Measurements from ENCODE around the gene SPSB1.

The SPSB1 gene

GRCh38 chr1:9410737-9411297 is 118.1 kb downstream of the SPSB1 start:
- H4K20me1 ChIP-seq: no peaks in the 10 kb centered on the region
- peak overlapping the region in 8 of 11 experiments; percentile 44 to 97 (median 84); a peak in 17 of 22 replicates for H3K4me2 ChIP-seq
- no peak overlapping the region for H3K4me3 ChIP-seq
- H3K4me1 ChIP-seq: peaks cover 29 to 68% (median 57%) of the 10 kb centered on the region in 10 experiments
- peak in 2 of 11 experiments; percentile 37 to 73; a peak in 3 of 22 replicates for TF ChIP-seq Cebpa-rat (IDR thresholded peaks at IDR 0.05)
- H3K36me3 ChIP-seq: no peaks in the 10 kb centered on the region
- H3K27ac ChIP-seq: peak overlapping the region in 1 of 11 experiments; percentile 27; a peak in 2 of 22 replicates
- H3K9ac ChIP-seq: no peak overlapping the region
- H3K9me3 ChIP-seq (replicated peaks in 1 of 11): no peaks in the 10 kb centered on the region
- H3K27me3 ChIP-seq: no peaks in the 10 kb centered on the region

DNA sequence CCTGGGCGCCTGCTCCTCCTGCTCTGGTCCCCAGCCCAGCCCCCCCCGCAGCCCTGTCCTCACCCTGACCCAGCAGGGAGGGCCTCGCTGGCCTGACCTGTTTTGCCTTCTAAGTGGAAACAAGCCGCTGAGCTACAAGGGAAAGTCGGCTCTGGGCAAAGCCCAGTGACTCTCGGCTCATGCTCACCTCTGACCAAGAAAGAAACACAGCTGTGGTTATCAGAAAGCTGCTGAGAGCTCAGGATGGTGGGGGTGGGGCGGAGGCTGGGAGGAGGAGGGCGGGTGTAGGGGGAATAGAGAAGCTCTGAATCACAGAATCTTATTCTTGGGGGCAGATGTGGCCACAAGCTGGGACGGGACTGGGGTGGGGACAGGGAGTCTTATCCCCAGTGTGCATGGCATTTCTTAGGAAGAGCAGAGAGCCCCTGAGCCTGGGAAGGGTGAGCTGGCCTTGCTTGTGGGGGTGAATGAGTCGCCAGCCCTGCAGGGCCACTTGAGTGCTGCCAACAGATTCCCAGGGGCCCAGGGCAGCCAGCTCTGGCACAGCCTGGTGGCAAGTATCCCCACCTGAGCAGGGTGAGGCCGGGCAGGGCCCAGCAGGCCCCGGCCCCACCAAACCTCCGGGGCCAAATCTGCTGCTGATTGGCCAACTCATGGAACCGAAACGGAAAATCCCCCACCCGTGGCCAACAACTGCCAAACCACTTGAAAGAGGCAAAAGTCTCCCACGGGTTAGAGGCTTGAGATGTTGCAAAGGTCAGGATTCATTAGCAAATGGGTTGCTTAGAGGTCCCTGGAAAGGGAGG is 120.6 kb downstream of the SPSB1 start:
- H3K36me3 ChIP-seq: no peaks in the 10 kb centered on the region
- H3K4me3 ChIP-seq: peak overlapping the region in 7 of 10 experiments; percentile 16 to 48 (median 36); a peak in 9 of 20 replicates
- H3K4me1 ChIP-seq: peaks cover 31 to 80% (median 69%) of the 10 kb centered on the region in 10 experiments
- peak overlapping the region in 10 of 11 experiments; percentile 33 to 89 (median 82); a peak in 19 of 22 replicates for H3K27ac ChIP-seq
- peak overlapping the region in 10 of 11 experiments; percentile 29 to 80 (median 70); a peak in 16 of 22 replicates for H3K9ac ChIP-seq
- TF ChIP-seq Cebpa-rat (IDR thresholded peaks at IDR 0.05): peak in 8 of 11 experiments; percentile 44 to 96 (median 77); a peak in 11 of 22 replicates
- H3K4me2 ChIP-seq: peak overlapping the region; percentile 61 to 98 (median 91)
- no peaks in the 10 kb centered on the region for H3K9me3 ChIP-seq (replicated peaks in 1 of 11)
- H3K27me3 ChIP-seq: 0 out of 22 replicates have a peak, but pooled peaks cover 0 to 6% (median 0%) of the 10 kb centered on the region in 11 experiments
- H4K20me1 ChIP-seq: no peaks in the 10 kb centered on the region

DNA sequence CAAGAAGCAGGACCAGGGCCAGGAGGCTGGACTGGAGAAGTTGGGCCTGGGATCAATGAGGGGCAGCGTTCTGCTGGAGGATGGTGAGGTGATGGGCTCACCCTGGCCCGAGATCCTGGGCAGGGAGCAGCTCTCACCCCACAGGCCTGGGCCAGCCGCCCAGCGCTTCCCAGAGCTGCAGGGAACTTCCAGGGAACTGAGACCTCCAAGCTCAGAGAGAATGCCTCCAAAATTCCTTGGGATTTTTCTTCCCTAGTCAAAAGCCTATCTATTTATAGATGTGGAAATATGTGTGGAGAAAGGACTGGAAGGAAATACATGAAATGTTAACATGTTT is 121.2 kb downstream of the SPSB1 start:
- TF ChIP-seq Cebpa-rat (IDR thresholded peaks at IDR 0.05): no peak
- Histone ChIP-seq H3K9me3 (replicated peaks in 1 of 11) (no peaks in the 10 kb centered on the region), H4K20me1 (no peaks in the 10 kb centered on the region), H3K4me2 (peak overlapping the region; percentile 61 to 98 (median 91)), H3K4me3 (peak overlapping the region in 4 of 10 experiments; percentile 16 to 36 (median 27); a peak in 5 of 20 replicates), H3K36me3 (no peaks in the 10 kb centered on the region), H3K9ac (peak overlapping the region in 10 of 11 experiments; percentile 17 to 80 (median 70); a peak in 15 of 22 replicates), H3K4me1 (peaks cover 31 to 86% (median 75%) of the 10 kb centered on the region in 10 experiments), H3K27ac (peak overlapping the region in 9 of 11 experiments; percentile 46 to 89 (median 84); a peak in 17 of 22 replicates), H3K27me3 (0 out of 22 replicates have a peak, but pooled peaks cover 0 to 6% (median 0%) of the 10 kb centered on the region in 11 experiments)

GRCh38 chr1:9416506-9416905 is 123.8 kb downstream of the SPSB1 start:
- Histone ChIP-seq H3K27me3 (peaks cover 0 to 12% (median 4%) of the 10 kb centered on the region in 11 experiments; a peak in 10 of 22 replicates), H3K27ac (peak overlapping the region in 5 of 11 experiments; percentile 17 to 48 (median 45); a peak in 7 of 22 replicates), H4K20me1 (no peaks in the 10 kb centered on the region), H3K9me3 (replicated peaks in 1 of 11) (no peaks in the 10 kb centered on the region), H3K4me1 (peaks cover 37 to 98% (median 90%) of the 10 kb centered on the region in 10 experiments), H3K4me3 (no peak overlapping the region), H3K4me2 (peak overlapping the region in 10 of 11 experiments; percentile 7 to 90 (median 72); a peak in 18 of 22 replicates), H3K36me3 (no peaks in the 10 kb centered on the region), H3K9ac (no peak overlapping the region)
- TF ChIP-seq Cebpa-rat (IDR thresholded peaks at IDR 0.05): no peak

DNA sequence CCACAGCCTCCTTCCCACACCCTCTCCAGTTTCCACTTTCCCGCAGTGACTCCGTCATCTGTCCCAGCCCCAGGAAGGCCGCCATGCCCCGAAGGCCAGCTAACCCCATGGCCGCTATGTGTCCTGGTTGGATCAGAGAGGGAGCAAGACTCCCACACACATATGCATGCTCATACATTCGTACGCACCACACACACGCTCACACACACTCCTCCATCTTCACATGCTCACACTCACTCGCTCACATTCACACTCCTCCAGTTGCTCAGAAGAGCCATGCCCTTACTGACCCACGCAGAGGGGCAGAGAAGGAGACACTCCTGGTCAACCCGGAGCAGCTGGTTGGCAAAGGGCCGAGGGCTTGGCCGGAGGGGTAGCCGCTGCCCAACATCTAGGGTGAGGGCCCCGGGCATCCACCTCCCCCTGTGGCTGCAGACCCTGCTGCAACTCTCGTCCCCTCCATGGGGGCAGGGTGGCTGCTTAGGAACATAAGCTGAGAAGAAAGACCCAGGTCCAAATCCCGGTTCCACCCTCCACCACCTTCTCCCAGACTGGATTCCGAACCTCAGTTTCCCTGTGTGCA is 124.3 kb downstream of the SPSB1 start:
- peaks cover 36 to 98% (median 90%) of the 10 kb centered on the region in 10 experiments for H3K4me1 ChIP-seq
- no peaks in the 10 kb centered on the region for H3K36me3 ChIP-seq
- no peaks in the 10 kb centered on the region for H3K9me3 ChIP-seq (replicated peaks in 1 of 11)
- H4K20me1 ChIP-seq: no peaks in the 10 kb centered on the region
- TF ChIP-seq Cebpa-rat (IDR thresholded peaks at IDR 0.05): no peak
- peak overlapping the region in 5 of 11 experiments; percentile 17 to 48 (median 45); a peak in 4 of 22 replicates for H3K27ac ChIP-seq
- H3K4me2 ChIP-seq: peak overlapping the region; percentile 7 to 90 (median 72); a peak in 18 of 22 replicates
- H3K27me3 ChIP-seq: peaks cover 0 to 17% (median 8%) of the 10 kb centered on the region in 11 experiments; a peak in 12 of 22 replicates
- no peak overlapping the region for H3K4me3 ChIP-seq
- H3K9ac ChIP-seq: 0 out of 22 replicates have a peak overlapping the region, but pooled peaks of 1 of the 11 experiments have one; percentile 12

- H3K9me3 ChIP-seq (replicated peaks in 1 of 11): peaks cover 0 to 4% (median under 1%) of the 10 kb centered on the region in 11 experiments; a peak in 11 of 22 replicates
- 0 out of 22 replicates have a peak overlapping the region, but pooled peaks of 3 of the 11 experiments have one; percentile 2 to 19 (median 12) for H3K9ac ChIP-seq
- H3K4me3 ChIP-seq: no peak overlapping the region
- peak overlapping the region in 4 of 11 experiments; percentile 14 to 47 (median 24); a peak in 4 of 22 replicates for H3K27ac ChIP-seq
- H3K27me3 ChIP-seq: peaks cover 6 to 24% (median 15%) of the 10 kb centered on the region in 11 experiments; a peak in 18 of 22 replicates
- peaks cover 36 to 98% (median 90%) of the 10 kb centered on the region in 10 experiments for H3K4me1 ChIP-seq
- no peaks in the 10 kb centered on the region for H3K36me3 ChIP-seq
- H4K20me1 ChIP-seq: no peaks in the 10 kb centered on the region
- no peak for TF ChIP-seq Cebpa-rat (IDR thresholded peaks at IDR 0.05)
- peak overlapping the region; percentile 9 to 90 (median 72); a peak in 19 of 22 replicates for H3K4me2 ChIP-seq
Measured at GRCh38 chr1:9417695-9418094, 125.0 kb downstream of the SPSB1 start.

GRCh38 chr1:9418851-9419250 is 126.2 kb downstream of the SPSB1 start:
- H3K4me2 ChIP-seq: peak overlapping the region in 8 of 11 experiments; percentile 39 to 90 (median 79); a peak in 15 of 22 replicates
- no peaks in the 10 kb centered on the region for H4K20me1 ChIP-seq
- no peak overlapping the region for H3K9ac ChIP-seq
- H3K36me3 ChIP-seq: no peaks in the 10 kb centered on the region
- no peak overlapping the region for H3K4me3 ChIP-seq
- H3K9me3 ChIP-seq (replicated peaks in 1 of 11): peaks cover 6 to 13% (median 8%) of the 10 kb centered on the region in 11 experiments; a peak in 19 of 22 replicates
- no peak overlapping the region for H3K27ac ChIP-seq
- H3K4me1 ChIP-seq: peaks cover 36 to 98% (median 91%) of the 10 kb centered on the region in 10 experiments
- peaks cover 6 to 32% (median 19%) of the 10 kb centered on the region in 11 experiments; a peak in 18 of 22 replicates for H3K27me3 ChIP-seq
- no peak for TF ChIP-seq Cebpa-rat (IDR thresholded peaks at IDR 0.05)
